NCI-H1092 (cell line): Measurements from ENCODE around the gene NXPH4.
A peak's percentile ranks its signal among the peaks of the same experiment; 100 is the strongest.

Source experiments
- DNase-seq: peaks from one replicate; lab custom pipeline; 2025; lab: John Stamatoyannopoulos, UW

Gene NXPH4

GRCh38 chr12:57231276-57232021, 14.9 kb downstream of the NXPH4 start:
- DNase-seq, result no peak

- DNase-seq, result no peak
Measured at GRCh38 chr12:57232156-57232756, 15.7 kb downstream of the NXPH4 start.

GRCh38 chr12:57233357-57234232, 17.0 kb downstream of the NXPH4 start:
- DNase-seq, result no peak

GRCh38 chr12:57234233-57234570, 17.6 kb downstream of the NXPH4 start:
- no peak for DNase-seq

GRCh38 chr12:57234571-57235016, 18.0 kb downstream of the NXPH4 start:
- no peak for DNase-seq

- no peak for DNase-seq
Measured at GRCh38 chr12:57235017-57235727, 18.6 kb downstream of the NXPH4 start.

GRCh38 chr12:57235728-57236131, 19.1 kb downstream of the NXPH4 start:
- DNase-seq, result no peak

GRCh38 chr12:57236201-57236924, 19.8 kb downstream of the NXPH4 start:
- DNase-seq, result no peak

- no peak for DNase-seq
Measured at GRCh38 chr12:57236925-57237595, 20.5 kb downstream of the NXPH4 start.

- no peak for DNase-seq
Measured at GRCh38 chr12:57237596-57237931, 21.0 kb downstream of the NXPH4 start.

- DNase-seq, result no peak
Measured at GRCh38 chr12:57237932-57238853, 21.6 kb downstream of the NXPH4 start.

GRCh38 chr12:57238854-57239554, 22.4 kb downstream of the NXPH4 start:
- DNase-seq, result peak; percentile 28

- DNase-seq, result no peak
Measured at GRCh38 chr12:57239587-57240065, 23.0 kb downstream of the NXPH4 start.

- DNase-seq, result peak; percentile 56
Measured at GRCh38 chr12:57240066-57240921, 23.7 kb downstream of the NXPH4 start.

GRCh38 chr12:57240926-57241401, 24.4 kb downstream of the NXPH4 start:
- DNase-seq, result no peak

GRCh38 chr12:57241402-57242310, 25.1 kb downstream of the NXPH4 start:
- DNase-seq, result no peak

GRCh38 chr12:57242329-57242690, 25.7 kb downstream of the NXPH4 start:
- peak; percentile 55 for DNase-seq
